ENCODE results near the gene FAM124A.

GRCh38 chr13:51235756-51236490, 13.7 kb downstream of the FAM124A start:
- TF ChIP-seq CTCF (IDR thresholded peaks at IDR 0.05) (no peak), POLR2A (IDR thresholded peaks at IDR 0.05) (no peak)

All from uterus (tissue), 2 donors.